Parathyroid adenoma (tissue), 2 donors: ENCODE results near the gene SOX18.

Experiments used
- H2AFZ ChIP-seq: fragments of 300-600 bp; sonication (generic); one replicate; pipeline ENCODE4 v1.7.0; 2017; ENCODE audit warnings: antibody characterized with exemption, mild to moderate bottlenecking
- H3K27ac ChIP-seq: fragments of 300-600 bp; sonication (generic); one replicate; pipeline ENCODE4 v1.7.0; 2017
- H3K27me3 ChIP-seq: fragments of 300-600 bp; sonication (generic); one replicate; pipeline ENCODE4 v1.7.0; 2017; ENCODE audit warnings: low read length; ENCODE audit not compliant: control insufficient read depth, insufficient read depth
- H3K36me3 ChIP-seq: fragments of 300-600 bp; sonication (generic); one replicate; pipeline ENCODE4 v1.7.0; 2017; ENCODE audit warnings: low read length; ENCODE audit not compliant: control insufficient read depth, insufficient read depth
- H3K4me1 ChIP-seq: fragments of 300-600 bp; sonication (generic); one replicate; pipeline ENCODE4 v1.7.0; 2017; ENCODE audit warnings: control low read depth
- H3K4me2 ChIP-seq: fragments of 300-600 bp; sonication (generic); one replicate; pipeline ENCODE4 v1.7.0; 2017; ENCODE audit warnings: low read length
- H3K4me3 ChIP-seq: fragments of 300-600 bp; sonication (generic); one replicate; pipeline ENCODE4 v1.7.0; 2017; ENCODE audit warnings: low read depth, low read length
- H3K79me2 ChIP-seq: fragments of 300-600 bp; sonication (generic); one replicate; pipeline ENCODE4 v1.7.0; 2017; ENCODE audit warnings: control low read depth
- H3K9ac ChIP-seq: fragments of 300-600 bp; sonication (generic); one replicate; pipeline ENCODE4 v1.7.0; 2017; ENCODE audit warnings: mild to moderate bottlenecking
- H3K9me3 ChIP-seq: fragments of 300-600 bp; sonication (generic); one replicate; pipeline ENCODE4 v1.7.0; 2017; ENCODE audit warnings: low read length; ENCODE audit not compliant: control insufficient read depth
- CTCF ChIP-seq: fragments of 300-600 bp; sonication (generic); IDR thresholded peaks from one replicate; pipeline ENCODE4 v1.7.0; 2017; ENCODE audit warnings: antibody characterized with exemption, mild to moderate bottlenecking
- donor health status: primary hyperparathyroidism.

SOX18 gene

GRCh38 chr20:64080013-64080812 lies 30.8 kb upstream of the SOX18 start, which contains the start of gene OPRL1:
Gene OPRL1, plus strand, starts transcription at chr20:64080082. Its CDS starts 12,639 bp downstream, at chr20:64092721.
- Histone ChIP-seq H3K9ac (peak within 1 kb of the TSS; percentile 67), H3K9me3 (no peaks in the 10 kb centered on the region), H2AFZ (peak within 1 kb of the TSS; percentile 86), H3K27me3 (no peaks in the 10 kb centered on the region), H3K4me2 (peak within 1 kb of the TSS; percentile 96), H3K79me2 (no peaks in the 10 kb centered on the region), H3K4me1 (peaks cover 25% of the 10 kb centered on the region), H3K4me3 (peak within 1 kb of the TSS; percentile 73), H3K36me3 (no peaks in the 10 kb centered on the region), H3K27ac (peak within 1 kb of the TSS; percentile 33)
- no peak for TF ChIP-seq CTCF

- H3K27me3 ChIP-seq, result no peaks in the 10 kb centered on the region
- no peaks in the 10 kb centered on the region for H3K9me3 ChIP-seq
- TF ChIP-seq CTCF, result no peak
- H2AFZ ChIP-seq, result peak within 1 kb of the TSS; percentile 86
- H3K79me2 ChIP-seq, result no peaks in the 10 kb centered on the region
- peak within 1 kb of the TSS; percentile 67 for H3K9ac ChIP-seq
- peaks cover 24% of the 10 kb centered on the region for H3K4me1 ChIP-seq
- H3K36me3 ChIP-seq, result no peaks in the 10 kb centered on the region
- H3K4me3 ChIP-seq, result peak within 1 kb of the TSS; percentile 73
- peak within 1 kb of the TSS; percentile 96 for H3K4me2 ChIP-seq
- H3K27ac ChIP-seq, result peak within 1 kb of the TSS; percentile 33
Observed at GRCh38 chr20:64079273-64080012, 30.0 kb upstream of the SOX18 start, which contains the start of gene RGS19. Gene RGS19, minus strand, starts transcription at chr20:64079518. Its CDS starts 2,632 bp downstream, at chr20:64076886.

GRCh38 chr20:64078934-64079272 lies 29.5 kb upstream of the SOX18 start:
- Histone ChIP-seq H3K4me3 (peak overlapping the region; percentile 73), H3K27me3 (no peaks in the 10 kb centered on the region), H2AFZ (peak overlapping the region; percentile 86), H3K27ac (peak overlapping the region; percentile 33), H3K4me2 (peak overlapping the region; percentile 96), H3K9ac (peak overlapping the region; percentile 67), H3K36me3 (no peaks in the 10 kb centered on the region), H3K79me2 (no peaks in the 10 kb centered on the region), H3K9me3 (no peaks in the 10 kb centered on the region), H3K4me1 (peaks cover 20% of the 10 kb centered on the region)
- no peak for TF ChIP-seq CTCF

- no peak overlapping the region for H2AFZ ChIP-seq
- H3K9ac ChIP-seq, result no peak overlapping the region
- no peaks in the 10 kb centered on the region for H3K27me3 ChIP-seq
- no peak overlapping the region for H3K27ac ChIP-seq
- peak overlapping the region; percentile 96 for H3K4me2 ChIP-seq
- peaks cover 15% of the 10 kb centered on the region for H3K4me1 ChIP-seq
- H3K4me3 ChIP-seq, result no peak overlapping the region
- TF ChIP-seq CTCF, result no peak
- H3K79me2 ChIP-seq, result no peaks in the 10 kb centered on the region
- no peaks in the 10 kb centered on the region for H3K36me3 ChIP-seq
- H3K9me3 ChIP-seq, result no peaks in the 10 kb centered on the region
Observed at GRCh38 chr20:64077876-64078551, 28.6 kb upstream of the SOX18 start.
